MM.1S (cell line): ENCODE results near the gene AP1G1.

Experiments
- DNase-seq: peaks from one replicate; pipeline ENCODE4 v3.0.0-alpha.2; 2015
- H2AFZ ChIP-seq: fragments of 300-600 bp; sonication (generic); 2 replicates; pipeline ENCODE4 v1.6.0; 2016; ENCODE audit warnings: antibody characterized with exemption, low read length
- H3F3A ChIP-seq: fragments of 300-600 bp; sonication (generic); 2 replicates; pipeline ENCODE4 v1.6.1; 2016; ENCODE audit warnings: mild to moderate bottlenecking, antibody characterized with exemption, low read length, moderate library complexity, mixed read lengths; ENCODE audit not compliant: insufficient read depth
- H3K27ac ChIP-seq: fragments of 300-600 bp; sonication (generic); 2 replicates; pipeline ENCODE4 v1.5.1; 2016; ENCODE audit warnings: mild to moderate bottlenecking, low read length
- H3K27me3 ChIP-seq: fragments of 300-600 bp; sonication (generic); replicated peaks from 2 replicates; pipeline ENCODE4 v1.6.0; 2016; ENCODE audit warnings: low read length; ENCODE audit not compliant: insufficient read depth
- H3K36me3 ChIP-seq: fragments of 300-600 bp; sonication (generic); replicated peaks from 2 replicates; pipeline ENCODE4 v1.6.1; 2016; ENCODE audit warnings: mild to moderate bottlenecking, low read length, mixed read lengths; ENCODE audit not compliant: insufficient read depth
- H3K4me1 ChIP-seq: fragments of 300-600 bp; sonication (generic); 2 replicates; pipeline ENCODE4 v1.6.1; 2016; ENCODE audit warnings: low read length, mixed read lengths
- H3K4me2 ChIP-seq: fragments of 300-600 bp; sonication (generic); 2 replicates; pipeline ENCODE4 v1.6.0; 2016; ENCODE audit warnings: low read depth, low read length
- H3K4me3 ChIP-seq: fragments of 300-600 bp; sonication (generic); 2 replicates; pipeline ENCODE4 v1.5.1; 2016; ENCODE audit warnings: low read length, mixed read lengths
- H3K79me2 ChIP-seq: fragments of 300-600 bp; sonication (generic); 2 replicates; pipeline ENCODE4 v1.6.1; 2016; ENCODE audit warnings: mixed run types, low read length, mixed read lengths
- H3K9ac ChIP-seq: fragments of 300-600 bp; sonication (generic); 2 replicates; pipeline ENCODE4 v1.6.1; 2016; ENCODE audit warnings: low read length, mixed read lengths
- H3K9me2 ChIP-seq: fragments of 300-600 bp; sonication (generic); replicated peaks from 2 replicates; pipeline ENCODE4 v1.6.1; 2016; ENCODE audit warnings: mild to moderate bottlenecking, low read length, mixed read lengths; ENCODE audit not compliant: insufficient read depth
- H3K9me3 ChIP-seq: fragments of 300-600 bp; sonication (generic); replicated peaks from 2 replicates; pipeline ENCODE4 v1.6.1; 2016; ENCODE audit warnings: mild to moderate bottlenecking, low read length, mixed read lengths; ENCODE audit not compliant: insufficient read depth
- H4K20me1 ChIP-seq: fragments of 300-600 bp; sonication (generic); 2 replicates; pipeline ENCODE4 v1.6.1; 2016; ENCODE audit warnings: mild to moderate bottlenecking, low read length, moderate library complexity, mixed read lengths; ENCODE audit not compliant: insufficient read depth
- CTCF ChIP-seq: fragments of 300-600 bp; sonication (generic); IDR thresholded peaks from 2 replicates; pipeline ENCODE4 v1.5.1; 2016; ENCODE audit warnings: antibody characterized with exemption, low read length, mixed read lengths
- EZH2 ChIP-seq: fragments of 300-600 bp; sonication (generic); optimal IDR thresholded peaks from 2 replicates; pipeline ENCODE3; 2017; ENCODE audit warnings: low read depth, mild to moderate bottlenecking, antibody characterized with exemption, low read length, mixed read lengths
- EZH2phosphoT487 ChIP-seq: fragments of 300-600 bp; sonication (generic); IDR thresholded peaks from 2 replicates; pipeline ENCODE4 v1.6.1; 2018; ENCODE audit warnings: antibody characterized with exemption, low read length

Gene AP1G1

GRCh38 chr16:71808593-71809459 is at the start of gene AP1G1:
AP1G1 (minus strand) TSS chr16:71808834; CDS start chr16:71789479, 19,355 bp downstream.
- TF ChIP-seq EZH2phosphoT487 = no peak
- no peak for TF ChIP-seq CTCF
- TF ChIP-seq EZH2 = no peak
- Histone ChIP-seq H3K9ac (peak within 1 kb of the TSS; percentile 98), H3K27me3 (no peaks in the 10 kb centered on the region), H4K20me1 (peaks cover 4% of the 10 kb centered on the region; the same call in 1 of the 2 replicates), H3K9me2 (no peaks in the 10 kb centered on the region), H3K4me2 (peak within 1 kb of the TSS; percentile 65), H3K9me3 (no peaks in the 10 kb centered on the region), H3K4me3 (peak within 1 kb of the TSS; percentile 89), H3K79me2 (peaks cover 60% of the 10 kb centered on the region), H3K27ac (peak within 1 kb of the TSS; percentile 100), H3F3A (peaks cover 29% of the 10 kb centered on the region), H3K4me1 (peaks cover 6% of the 10 kb centered on the region; the same call in 1 of the 2 replicates), H3K36me3 (no peaks in the 10 kb centered on the region; the same call in 1 of the 2 replicates), H2AFZ (peak within 1 kb of the TSS; percentile 78)
- DNase-seq = peak; percentile 98

- H3K27me3 ChIP-seq = no peaks in the 10 kb centered on the region
- H3F3A ChIP-seq = peaks cover 22% of the 10 kb centered on the region
- no peaks in the 10 kb centered on the region for H3K36me3 ChIP-seq
- H3K4me3 ChIP-seq = no peak overlapping the region
- H3K9ac ChIP-seq = no peak overlapping the region
- no peak for DNase-seq
- no peaks in the 10 kb centered on the region for H3K9me3 ChIP-seq
- TF ChIP-seq EZH2 = no peak
- no peak for TF ChIP-seq EZH2phosphoT487
- TF ChIP-seq CTCF = no peak
- H3K4me2 ChIP-seq = no peak overlapping the region
- H4K20me1 ChIP-seq = no peaks in the 10 kb centered on the region
- peaks cover 63% of the 10 kb centered on the region for H3K79me2 ChIP-seq
- no peak overlapping the region for H3K27ac ChIP-seq
- no peak overlapping the region for H2AFZ ChIP-seq
- H3K9me2 ChIP-seq = no peaks in the 10 kb centered on the region
- H3K4me1 ChIP-seq = peaks cover 37% of the 10 kb centered on the region
Observed at GRCh38 chr16:71855937-71856662, 47.5 kb upstream of the AP1G1 start.

GRCh38 chr16:71854369-71854948 is 45.8 kb upstream of the AP1G1 start:
- Histone ChIP-seq H3K36me3 (no peaks in the 10 kb centered on the region), H3K9me2 (no peaks in the 10 kb centered on the region), H3K27ac (peak overlapping the region; percentile 92; the same call in 1 of the 2 replicates), H3K9me3 (no peaks in the 10 kb centered on the region), H2AFZ (no peak overlapping the region), H3K9ac (no peak overlapping the region), H3K4me3 (no peak overlapping the region), H3K79me2 (peaks cover 80% of the 10 kb centered on the region), H3K4me2 (peak overlapping the region; percentile 79), H4K20me1 (no peaks in the 10 kb centered on the region), H3K27me3 (no peaks in the 10 kb centered on the region), H3F3A (peaks cover 22% of the 10 kb centered on the region), H3K4me1 (peaks cover 37% of the 10 kb centered on the region)
- no peak for DNase-seq
- no peak for TF ChIP-seq EZH2phosphoT487
- TF ChIP-seq CTCF = no peak
- TF ChIP-seq EZH2 = no peak
